WTC11 (cell line): Measurements from ENCODE around the gene CDYL. TPM values are rescaled to one million over a fixed set of nuclear protein-coding genes. Genes with fewer than 3 reads are reported as not detected.
A peak's percentile ranks its signal among the peaks of the same experiment; 100 is the strongest.

Source experiments
- ATAC-seq: fragments of 200-7000 bp; cut with Tn5 transposase; 2 replicates; pipeline ENCODE4 v1.10.0; 2021; ENCODE audit warnings: mild to moderate bottlenecking, moderate library complexity
- CTCF ChIA-PET: fragments of 300-600 bp; sonication (Branson Sonifier 250); formaldehyde crosslinking; loops from one replicate; lab custom pipeline; 2021; ENCODE audit warnings: antibody characterized with exemption; lab: Charles Lee
- POLR2A ChIA-PET: fragments of 350-600 bp; sonication (Branson Sonifier 250); formaldehyde crosslinking; loops from one replicate; lab custom pipeline; 2021; ENCODE audit warnings: antibody characterized with exemption; lab: Charles Lee
- DNase-seq: peaks from one replicate; pipeline ENCODE4 v3.0.0; 2021; ENCODE audit warnings: low spot score
- H3K27ac Mint-ChIP-seq: 2 replicates; pipeline ENCODE4 v1.8.0; 2021; ENCODE audit warnings: mixed read lengths
- H3K27me3 Mint-ChIP-seq: 2 replicates; pipeline ENCODE4 v1.8.0; 2021; ENCODE audit warnings: low read depth, mild to moderate bottlenecking, moderate library complexity, mixed read lengths
- H3K36me3 Mint-ChIP-seq: 2 replicates; pipeline ENCODE4 v1.8.0; 2021; ENCODE audit warnings: mixed read lengths
- H3K4me1 Mint-ChIP-seq: 2 replicates; pipeline ENCODE4 v1.8.0; 2022; ENCODE audit warnings: mixed read lengths
- H3K4me3 Mint-ChIP-seq: 2 replicates; pipeline ENCODE4 v1.8.0; 2021; ENCODE audit warnings: mild to moderate bottlenecking, moderate library complexity, mixed read lengths
- H3K9me3 Mint-ChIP-seq: 2 replicates; pipeline ENCODE4 v1.8.0; 2021; ENCODE audit warnings: mixed read lengths
- AFF4 ChIP-seq: sonication (generic); formaldehyde crosslinking; IDR thresholded peaks from 2 replicates; pipeline ENCODE4 v1.8.1; 2023; ENCODE audit warnings: mild to moderate bottlenecking, missing genetic modification reagents, borderline replicate concordance
- CBFB ChIP-seq: sonication (generic); formaldehyde crosslinking; IDR thresholded peaks from 2 replicates; pipeline ENCODE4 v1.8.1; 2022; ENCODE audit warnings: mild to moderate bottlenecking, low read depth, missing genetic modification reagents
- EMX1 ChIP-seq: fragments of 250-450 bp; sonication (Bioruptor Pico); IDR thresholded peaks from 2 replicates; pipeline ENCODE4 v1.8.0; 2021; ENCODE audit warnings: mild to moderate bottlenecking
- FOXP4 ChIP-seq: sonication (generic); formaldehyde crosslinking; IDR thresholded peaks from 2 replicates; pipeline ENCODE4 v1.8.0; 2022; ENCODE audit warnings: mild to moderate bottlenecking, missing genetic modification reagents
- NR2C2 ChIP-seq: sonication (generic); formaldehyde crosslinking; IDR thresholded peaks from 2 replicates; pipeline ENCODE4 v1.8.0; 2022; ENCODE audit warnings: mild to moderate bottlenecking, missing genetic modification reagents
- USF2 ChIP-seq: sonication (generic); formaldehyde crosslinking; IDR thresholded peaks from 2 replicates; pipeline ENCODE4 v1.8.1; 2023; ENCODE audit warnings: mild to moderate bottlenecking, missing genetic modification reagents, moderate library complexity
- ZNF138 ChIP-seq: sonication (generic); formaldehyde crosslinking; conservative IDR thresholded peaks from 2 replicates; pipeline ENCODE4 v1.8.1; 2022; ENCODE audit warnings: mild to moderate bottlenecking, moderate library complexity, missing genetic modification reagents
- ZNF317 ChIP-seq: sonication (generic); formaldehyde crosslinking; IDR thresholded peaks from 2 replicates; pipeline ENCODE4 v1.8.1; 2023; ENCODE audit warnings: low read depth, mild to moderate bottlenecking, moderate library complexity, missing genetic modification reagents, borderline replicate concordance
- total RNA-seq: library from RNA; stranded (reverse); gene quantifications from 3 replicates; pipeline ENCODE4 v1.2.3, GENCODE V29; 2021
- TF ChIP-seq, protein P1 (sequence below): fragments of 200-600 bp; IDR thresholded peaks from 2 replicates; pipeline ENCODE4 v1.8.0; 2022; ENCODE audit warnings: antibody characterized with exemption
- TF ChIP-seq, protein P2 (sequence below): sonication (generic); formaldehyde crosslinking; IDR thresholded peaks from 2 replicates; pipeline ENCODE4 v1.8.1; 2023; ENCODE audit warnings: mild to moderate bottlenecking, missing genetic modification reagents
- TF ChIP-seq, protein P3 (sequence below): sonication (generic); formaldehyde crosslinking; IDR thresholded peaks from 2 replicates; pipeline ENCODE4 v1.8.0; 2022; ENCODE audit warnings: mild to moderate bottlenecking, missing genetic modification reagents
- TF ChIP-seq, protein P4 (sequence below): fragments of 250-450 bp; sonication (Bioruptor Pico); IDR thresholded peaks from 2 replicates; pipeline ENCODE4 v1.9.0; 2021; ENCODE audit warnings: mild to moderate bottlenecking, borderline replicate concordance

The CDYL gene
- total RNA-seq, 1 experiment from 2014 or later: 92.0 TPM

- no peak overlapping the region; the same call in 1 of the 2 replicates for H3K27ac Mint-ChIP-seq
- CTCF ChIA-PET: no interaction called here
- H3K4me1 Mint-ChIP-seq: peaks cover 33% of the 10 kb centered on the region
- no peaks in the 10 kb centered on the region for H3K27me3 Mint-ChIP-seq
- no peaks in the 10 kb centered on the region for H3K9me3 Mint-ChIP-seq
- no peak for DNase-seq
- POLR2A ChIA-PET: no interaction called here
- no peak overlapping the region for H3K4me3 Mint-ChIP-seq
- peak; percentile 65 for ATAC-seq
- TF ChIP-seq, protein P1, sequence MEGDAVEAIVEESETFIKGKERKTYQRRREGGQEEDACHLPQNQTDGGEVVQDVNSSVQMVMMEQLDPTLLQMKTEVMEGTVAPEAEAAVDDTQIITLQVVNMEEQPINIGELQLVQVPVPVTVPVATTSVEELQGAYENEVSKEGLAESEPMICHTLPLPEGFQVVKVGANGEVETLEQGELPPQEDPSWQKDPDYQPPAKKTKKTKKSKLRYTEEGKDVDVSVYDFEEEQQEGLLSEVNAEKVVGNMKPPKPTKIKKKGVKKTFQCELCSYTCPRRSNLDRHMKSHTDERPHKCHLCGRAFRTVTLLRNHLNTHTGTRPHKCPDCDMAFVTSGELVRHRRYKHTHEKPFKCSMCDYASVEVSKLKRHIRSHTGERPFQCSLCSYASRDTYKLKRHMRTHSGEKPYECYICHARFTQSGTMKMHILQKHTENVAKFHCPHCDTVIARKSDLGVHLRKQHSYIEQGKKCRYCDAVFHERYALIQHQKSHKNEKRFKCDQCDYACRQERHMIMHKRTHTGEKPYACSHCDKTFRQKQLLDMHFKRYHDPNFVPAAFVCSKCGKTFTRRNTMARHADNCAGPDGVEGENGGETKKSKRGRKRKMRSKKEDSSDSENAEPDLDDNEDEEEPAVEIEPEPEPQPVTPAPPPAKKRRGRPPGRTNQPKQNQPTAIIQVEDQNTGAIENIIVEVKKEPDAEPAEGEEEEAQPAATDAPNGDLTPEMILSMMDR: no peak
- TF ChIP-seq, protein P2, sequence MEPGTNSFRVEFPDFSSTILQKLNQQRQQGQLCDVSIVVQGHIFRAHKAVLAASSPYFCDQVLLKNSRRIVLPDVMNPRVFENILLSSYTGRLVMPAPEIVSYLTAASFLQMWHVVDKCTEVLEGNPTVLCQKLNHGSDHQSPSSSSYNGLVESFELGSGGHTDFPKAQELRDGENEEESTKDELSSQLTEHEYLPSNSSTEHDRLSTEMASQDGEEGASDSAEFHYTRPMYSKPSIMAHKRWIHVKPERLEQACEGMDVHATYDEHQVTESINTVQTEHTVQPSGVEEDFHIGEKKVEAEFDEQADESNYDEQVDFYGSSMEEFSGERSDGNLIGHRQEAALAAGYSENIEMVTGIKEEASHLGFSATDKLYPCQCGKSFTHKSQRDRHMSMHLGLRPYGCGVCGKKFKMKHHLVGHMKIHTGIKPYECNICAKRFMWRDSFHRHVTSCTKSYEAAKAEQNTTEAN (CRISPR knock-in tag): no peak
- TF ChIP-seq EMX1 (CRISPR knock-in tag): no peak
- TF ChIP-seq USF2 (CRISPR knock-in tag): no peak
- TF ChIP-seq, protein P3, sequence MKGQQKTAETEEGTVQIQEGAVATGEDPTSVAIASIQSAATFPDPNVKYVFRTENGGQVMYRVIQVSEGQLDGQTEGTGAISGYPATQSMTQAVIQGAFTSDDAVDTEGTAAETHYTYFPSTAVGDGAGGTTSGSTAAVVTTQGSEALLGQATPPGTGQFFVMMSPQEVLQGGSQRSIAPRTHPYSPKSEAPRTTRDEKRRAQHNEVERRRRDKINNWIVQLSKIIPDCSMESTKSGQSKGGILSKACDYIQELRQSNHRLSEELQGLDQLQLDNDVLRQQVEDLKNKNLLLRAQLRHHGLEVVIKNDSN (CRISPR knock-in tag): no peak
- TF ChIP-seq ZNF138 (CRISPR knock-in tag): no peak
- no peak for TF ChIP-seq ZNF317 (CRISPR knock-in tag)
- TF ChIP-seq CBFB: no peak
- TF ChIP-seq, protein P4, sequence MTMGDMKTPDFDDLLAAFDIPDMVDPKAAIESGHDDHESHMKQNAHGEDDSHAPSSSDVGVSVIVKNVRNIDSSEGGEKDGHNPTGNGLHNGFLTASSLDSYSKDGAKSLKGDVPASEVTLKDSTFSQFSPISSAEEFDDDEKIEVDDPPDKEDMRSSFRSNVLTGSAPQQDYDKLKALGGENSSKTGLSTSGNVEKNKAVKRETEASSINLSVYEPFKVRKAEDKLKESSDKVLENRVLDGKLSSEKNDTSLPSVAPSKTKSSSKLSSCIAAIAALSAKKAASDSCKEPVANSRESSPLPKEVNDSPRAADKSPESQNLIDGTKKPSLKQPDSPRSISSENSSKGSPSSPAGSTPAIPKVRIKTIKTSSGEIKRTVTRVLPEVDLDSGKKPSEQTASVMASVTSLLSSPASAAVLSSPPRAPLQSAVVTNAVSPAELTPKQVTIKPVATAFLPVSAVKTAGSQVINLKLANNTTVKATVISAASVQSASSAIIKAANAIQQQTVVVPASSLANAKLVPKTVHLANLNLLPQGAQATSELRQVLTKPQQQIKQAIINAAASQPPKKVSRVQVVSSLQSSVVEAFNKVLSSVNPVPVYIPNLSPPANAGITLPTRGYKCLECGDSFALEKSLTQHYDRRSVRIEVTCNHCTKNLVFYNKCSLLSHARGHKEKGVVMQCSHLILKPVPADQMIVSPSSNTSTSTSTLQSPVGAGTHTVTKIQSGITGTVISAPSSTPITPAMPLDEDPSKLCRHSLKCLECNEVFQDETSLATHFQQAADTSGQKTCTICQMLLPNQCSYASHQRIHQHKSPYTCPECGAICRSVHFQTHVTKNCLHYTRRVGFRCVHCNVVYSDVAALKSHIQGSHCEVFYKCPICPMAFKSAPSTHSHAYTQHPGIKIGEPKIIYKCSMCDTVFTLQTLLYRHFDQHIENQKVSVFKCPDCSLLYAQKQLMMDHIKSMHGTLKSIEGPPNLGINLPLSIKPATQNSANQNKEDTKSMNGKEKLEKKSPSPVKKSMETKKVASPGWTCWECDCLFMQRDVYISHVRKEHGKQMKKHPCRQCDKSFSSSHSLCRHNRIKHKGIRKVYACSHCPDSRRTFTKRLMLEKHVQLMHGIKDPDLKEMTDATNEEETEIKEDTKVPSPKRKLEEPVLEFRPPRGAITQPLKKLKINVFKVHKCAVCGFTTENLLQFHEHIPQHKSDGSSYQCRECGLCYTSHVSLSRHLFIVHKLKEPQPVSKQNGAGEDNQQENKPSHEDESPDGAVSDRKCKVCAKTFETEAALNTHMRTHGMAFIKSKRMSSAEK (CRISPR knock-in tag): no peak
- peaks cover 26% of the 10 kb centered on the region for H3K36me3 Mint-ChIP-seq
Observed at GRCh38 chr6:4889701-4890100, 113.5 kb downstream of the CDYL start.

DNA sequence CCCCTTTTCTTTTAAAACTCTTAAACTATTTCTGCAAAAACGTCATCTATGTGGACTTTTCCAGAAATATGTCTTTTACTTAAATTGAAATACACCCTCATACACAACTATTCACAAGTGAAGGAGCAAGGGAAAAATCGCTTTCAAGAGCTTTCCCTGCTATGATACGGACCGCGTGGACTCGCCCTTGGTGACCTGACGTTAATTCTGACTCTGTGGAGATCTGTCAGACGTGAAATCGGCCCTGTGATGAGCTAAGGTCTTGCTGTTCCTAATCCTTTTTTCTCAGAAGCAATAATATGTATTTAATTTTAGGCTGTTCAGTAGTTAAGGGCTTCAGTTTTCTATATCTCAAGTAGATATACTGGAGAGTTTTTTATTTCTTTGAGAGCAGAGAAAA, 114.0 kb downstream of the CDYL start:
- H3K27ac Mint-ChIP-seq: no peak overlapping the region; the same call in 1 of the 2 replicates
- H3K4me3 Mint-ChIP-seq: no peak overlapping the region
- no peaks in the 10 kb centered on the region for H3K27me3 Mint-ChIP-seq
- ChIA-PET CTCF (no interaction called here), POLR2A (no interaction called here)
- ATAC-seq (no peak), DNase-seq (no peak)
- no peaks in the 10 kb centered on the region for H3K9me3 Mint-ChIP-seq
- H3K4me1 Mint-ChIP-seq: peaks cover 33% of the 10 kb centered on the region
- TF ChIP-seq NR2C2 (CRISPR knock-in tag): no peak
- TF ChIP-seq AFF4 (CRISPR knock-in tag): no peak
- no peak for TF ChIP-seq FOXP4 (CRISPR knock-in tag)
- peaks cover 27% of the 10 kb centered on the region for H3K36me3 Mint-ChIP-seq
